PC-9 (cell line): ENCODE measurements around the gene CEP112.

Experiments
- CTCF ChIP-seq: fragments of 200-600 bp; sonication (generic); conservative IDR thresholded peaks from 2 replicates; pipeline ENCODE4 v1.6.1; 2017; ENCODE audit warnings: mixed run types, antibody characterized with exemption, mild to moderate bottlenecking, moderate library complexity
- EZH2 ChIP-seq: fragments of 200-600 bp; sonication (generic); IDR thresholded peaks from 2 replicates; pipeline ENCODE4 v1.8.0; 2017; ENCODE audit warnings: antibody characterized with exemption, low read depth

GRCh38 chr17:65809366-65809765, 382.6 kb downstream of the CEP112 start:
- TF ChIP-seq CTCF = no peak
- TF ChIP-seq EZH2 = no peak
